HepG2 (cell line): ENCODE measurements around the gene ARHGAP45. TPM values are rescaled to one million over a fixed set of nuclear protein-coding genes. Genes with fewer than 3 reads are reported as not detected.
A peak's percentile ranks its signal among the peaks of the same experiment; 100 is the strongest.

Experiments used
- ATAC-seq: fragments of 200-7000 bp; cut with Tn5 transposase; 3 replicates; pipeline ENCODE4 v1.9.1; 2020; ENCODE audit warnings: mild to moderate bottlenecking, moderate library complexity
- BruUV-seq: library from RNA; stranded (reverse); fragments of 400-500 nt; replicated peaks from 2 replicates; lab custom pipeline; 2021; lab: Mats Ljungman, UMichigan
- CTCF ChIA-PET: fragments of 300-600 bp; formaldehyde crosslinking; extraction: SDS; loops from one replicate; lab custom pipeline; 2021; ENCODE audit warnings: low total read pairs, inconsistent platforms, low intra/inter-chr PET ratio; lab: Yijun Ruan, JAX
- POLR2A ChIA-PET: fragments of 350-600 bp; sonication (Branson Sonifier 250); formaldehyde crosslinking; loops from one replicate; lab custom pipeline; 2020; ENCODE audit warnings: antibody characterized with exemption, inconsistent platforms; lab: Yijun Ruan, JAX
- DNase-seq: peaks from one replicate; pipeline ENCODE4 v3.0.0-alpha.2; 2015; ENCODE audit warnings: low spot score
- FAIRE-seq: peaks from 3 replicates; lab custom pipeline; 2011; peaks lifted over from hg19 to GRCh38; lab: Jason Lieb, UNC
- H2AFZ ChIP-seq: one replicate; pipeline ENCODE4 v1.6.1; 2011; ENCODE audit warnings: low read length, inconsistent platforms
- H3K27ac ChIP-seq: fragments of 300-600 bp; 3 replicates; pipeline ENCODE4 v1.8.0; 2011; ENCODE audit warnings: mixed run types, mild to moderate bottlenecking, mixed read lengths, low read length, inconsistent platforms; ENCODE audit not compliant: insufficient read depth; ENCODE audit errors: extremely low read length
- H3K27me3 ChIP-seq, 2 experiments: fragments of 200-600 bp in 1 of 2; 2 replicates in 1 of 2; 3 replicates in 1 of 2; pipeline versions ENCODE4 v1.6.0 to v1.8.0; 2011; ENCODE audit warnings: low read length in 2 of 2, mild to moderate bottlenecking in 2 of 2, moderate library complexity in 2 of 2, inconsistent platforms in 1 of 2; ENCODE audit not compliant: insufficient read depth in 2 of 2, control insufficient read depth in 1 of 2
- H3K36me3 ChIP-seq, 2 experiments: fragments of 200-600 bp in 1 of 2; replicated peaks in 1 of 2; 2 replicates in 1 of 2; 3 replicates in 1 of 2; pipeline versions ENCODE4 v1.5.1 to v1.8.0; 2011; ENCODE audit warnings: low read length in 2 of 2, inconsistent platforms in 1 of 2; ENCODE audit not compliant: insufficient read depth in 2 of 2, control insufficient read depth in 1 of 2
- H3K4me1 ChIP-seq: 2 replicates; pipeline ENCODE4 v1.5.1; 2012; ENCODE audit warnings: low read length, inconsistent platforms; ENCODE audit not compliant: insufficient read depth
- H3K4me2 ChIP-seq: 2 replicates; pipeline ENCODE4 v1.6.0; 2011; ENCODE audit warnings: low read depth, low read length, inconsistent platforms
- H3K4me3 ChIP-seq, 3 experiments: fragments of 200-600 bp in 1 of 3; sonication (generic), shearing (Covaris generic) in 1 of 3; replicated peaks in 1 of 3; 2 replicates each; pipeline ENCODE4 v1.5.1; 2011 to 2016; ENCODE audit warnings: low read length in 3 of 3, inconsistent platforms in 2 of 3, low read depth in 2 of 3, mild to moderate bottlenecking in 2 of 3, control low read depth in 1 of 3, mixed read lengths in 1 of 3; ENCODE audit not compliant: insufficient read depth in 1 of 3
- H3K79me2 ChIP-seq: one replicate; pipeline ENCODE4 v1.6.1; 2011; ENCODE audit warnings: low read length, inconsistent platforms; ENCODE audit not compliant: insufficient read depth
- H3K9ac ChIP-seq: 2 replicates; pipeline ENCODE4 v1.6.0; 2011; ENCODE audit warnings: mild to moderate bottlenecking, low read depth, low read length, inconsistent platforms; ENCODE audit not compliant: insufficient read depth
- H3K9me3 ChIP-seq: 2 replicates; pipeline ENCODE4 v1.5.1; 2012; ENCODE audit warnings: mild to moderate bottlenecking, low read length
- H4K20me1 ChIP-seq: 2 replicates; pipeline ENCODE4 v1.6.0; 2011; ENCODE audit warnings: inconsistent platforms, mild to moderate bottlenecking, low read length, moderate library complexity; ENCODE audit not compliant: insufficient read depth
- GABPB1 ChIP-seq: IDR thresholded peaks from 2 replicates; pipeline ENCODE4 v1.6.1; 2016; ENCODE audit warnings: mild to moderate bottlenecking, missing genetic modification reagents, moderate library complexity, missing compliant biosample characterization
- HIC2 ChIP-seq: sonication (generic); formaldehyde crosslinking; IDR thresholded peaks from 2 replicates; pipeline ENCODE4 v1.9.0; 2022; ENCODE audit warnings: low read depth, missing genetic modification reagents
- KLF13 ChIP-seq: sonication (generic); formaldehyde crosslinking; IDR thresholded peaks from 2 replicates; pipeline ENCODE4 v1.4.0; 2020; ENCODE audit warnings: mild to moderate bottlenecking, missing genetic modification reagents
- PCBP2 ChIP-seq: fragments of 200-400 bp; formaldehyde crosslinking; optimal IDR thresholded peaks from 2 replicates; pipeline ENCODE3; 2018; ENCODE audit warnings: low read length, low read depth; ENCODE audit not compliant: poor library complexity, severe bottlenecking
- RORA ChIP-seq: sonication (generic); formaldehyde crosslinking; IDR thresholded peaks from 2 replicates; pipeline ENCODE4 v1.5.0; 2020; ENCODE audit warnings: mild to moderate bottlenecking, missing genetic modification reagents, moderate library complexity
- SMARCE1 ChIP-seq: fragments of 450-650 bp; IDR thresholded peaks from 2 replicates; pipeline ENCODE4 v1.6.1; 2017; ENCODE audit warnings: borderline replicate concordance
- SNAPC2 ChIP-seq: sonication (generic); formaldehyde crosslinking; IDR thresholded peaks from 2 replicates; pipeline ENCODE4 v1.8.1; 2022; ENCODE audit warnings: mild to moderate bottlenecking, missing genetic modification reagents
- WIZ ChIP-seq: sonication (generic); formaldehyde crosslinking; IDR thresholded peaks from 2 replicates; pipeline ENCODE4 v1.5.1; 2020; ENCODE audit warnings: mild to moderate bottlenecking, missing genetic modification reagents
- YEATS4 ChIP-seq: sonication (generic); formaldehyde crosslinking; IDR thresholded peaks from 2 replicates; pipeline ENCODE4 v1.4.0; 2020; ENCODE audit warnings: missing genetic modification reagents, borderline replicate concordance
- ZFP90 ChIP-seq: sonication (generic); formaldehyde crosslinking; IDR thresholded peaks from 2 replicates; pipeline ENCODE4 v1.8.0; 2022; ENCODE audit warnings: missing genetic modification reagents, mild to moderate bottlenecking, inconsistent platforms, borderline replicate concordance
- ZMAT3 ChIP-seq: sonication (generic); formaldehyde crosslinking; conservative IDR thresholded peaks from 2 replicates; pipeline ENCODE4 v1.7.0; 2021; ENCODE audit warnings: missing genetic modification reagents
- ZNF10 ChIP-seq: sonication (generic); formaldehyde crosslinking; IDR thresholded peaks from 2 replicates; pipeline ENCODE4 v1.4.0; 2020; ENCODE audit warnings: mild to moderate bottlenecking, low read depth, missing genetic modification reagents, borderline replicate concordance
- ZNF235 ChIP-seq: sonication (generic); formaldehyde crosslinking; IDR thresholded peaks from 2 replicates; pipeline ENCODE4 v1.8.1; 2023; ENCODE audit warnings: mild to moderate bottlenecking, missing genetic modification reagents, borderline replicate concordance
- ZNF468 ChIP-seq: sonication (generic); formaldehyde crosslinking; IDR thresholded peaks from 2 replicates; pipeline ENCODE4 v1.8.0; 2022; ENCODE audit warnings: mild to moderate bottlenecking, moderate library complexity, missing genetic modification reagents
- ZNF782 ChIP-seq: sonication (generic); formaldehyde crosslinking; IDR thresholded peaks from 2 replicates; pipeline ENCODE4 v1.4.0; 2020; ENCODE audit warnings: missing genetic modification reagents, mild to moderate bottlenecking, borderline replicate concordance
- WGBS: methylation state at CpG from one replicate; pipeline ENCODE4 v1.1.6; 2017; ENCODE audit warnings: low lambda C conversion rate; 5-methylcytosine and 5-hydroxymethylcytosine counted together
- in situ Hi-C: cut with HindIII; loops from 2 replicates; pipeline ENCODE4 v1.10.0; 2017; ENCODE audit warnings: low pct_unique_long_range_greater_than_20kb; ENCODE audit not compliant: extremely low pct_ligation_motif_present
- intact Hi-C: fragments of 100-400 bp; cut with micrococcal nuclease; formaldehyde crosslinking; loops from one replicate; pipeline ENCODE4 v1.10.0; 2022; ENCODE audit not compliant: unreplicated experiment
- polyA plus RNA-seq, 8 experiments: library from polyadenylated mRNA; depleted of rRNA in 3 of 8; stranded (reverse) in 7 of 8; unstranded in 1 of 8; fragments of >200 nt; fragmentation: Illumina TruSeq in 4 of 8; extraction: Trizol in 4 of 8; gene quantifications; 2 replicates each; pipeline versions ENCODE4 v1.2.1 to v1.2.3, GENCODE V29; 2011 to 2016; ENCODE audit warnings: low read depth in 4 of 8, missing spikeins in 1 of 8, mixed read lengths in 1 of 8; ENCODE audit not compliant: insufficient read depth in 1 of 8
- total RNA-seq, 5 experiments: library from RNA; depleted of rRNA; stranded (reverse); fragments of >200 nt; fragmentation: Illumina TruSeq; extraction: Trizol; gene quantifications; 2 replicates each; pipeline ENCODE4 v1.2.3, GENCODE V29; 2016; ENCODE audit warnings: low read depth in 1 of 5

The ARHGAP45 gene
- total and polyA plus RNA-seq, 2 of the 13 experiments (the other 11 are each of a cell fraction or from before 2014, with no cell fraction given) = 0.84 to 32.0 TPM

GRCh38 chr19:1093811-1094553, 27.0 kb downstream of the ARHGAP45 start (continued):
- no peak for TF ChIP-seq KLF13 (CRISPR knock-in tag)
- TF ChIP-seq PCBP2 = no peak
- no peak for TF ChIP-seq ZNF10 (CRISPR knock-in tag)
- TF ChIP-seq GABPB1 (CRISPR knock-in tag) = peak; percentile 84
- peak; percentile 40; the same call in 1 of the 2 replicates for TF ChIP-seq YEATS4 (CRISPR knock-in tag)
- peak; percentile 46; the same call in 1 of the 2 replicates for TF ChIP-seq ZFP90 (CRISPR knock-in tag)
- TF ChIP-seq ZMAT3 = 0 out of 2 replicates have a peak, but pooled peaks have one; percentile 29
- TF ChIP-seq SMARCE1 = no peak
- TF ChIP-seq, all 625 proteins: peak for 57

- Histone ChIP-seq H3K4me1 (peaks cover 49% of the 10 kb centered on the region), H3K4me2 (peak overlapping the region; percentile 89), H3K4me3 (peak overlapping the region; percentile 91 to 99 (median 97))
- peak; percentile 38; the same call in 1 of the 2 replicates for TF ChIP-seq WIZ (CRISPR knock-in tag)
- no peak for TF ChIP-seq SNAPC2
- 0 out of 2 replicates have a peak, but pooled peaks have one; percentile 2 for TF ChIP-seq HIC2 (CRISPR knock-in tag)
- TF ChIP-seq RORA (CRISPR knock-in tag) = no peak
- TF ChIP-seq ZNF782 = peak; percentile 27; the same call in 1 of the 2 replicates
- TF ChIP-seq ZNF468 (CRISPR knock-in tag) = 0 out of 2 replicates have a peak, but pooled peaks have one; percentile 32
- no peak for TF ChIP-seq ZNF235 (CRISPR knock-in tag)
- TF ChIP-seq, all 625 proteins: peak for 4
- no peaks in the 10 kb centered on the region; a peak in 1 of 5 replicates for H3K27me3 ChIP-seq
- BruUV-seq = TSS peak; percentile 58
- peak overlapping the region; percentile 57 for H3K27ac ChIP-seq
- ATAC-seq (no peak), FAIRE-seq (no peak), DNase-seq (no peak)
- no peaks in the 10 kb centered on the region for H3K9me3 ChIP-seq
- H2AFZ ChIP-seq = no peak overlapping the region
- H3K36me3 ChIP-seq = peaks cover 9 to 22% of the 10 kb centered on the region in 2 experiments
- POLR2A ChIA-PET = interaction anchor here (1.1 to 2.6 kb wide), 7 partner anchors 8 to 68 kb away, joined by 3 to 9 read pairs (median 4); partner anchors contain the start of gene CNN2
- 0% methylated on average over 3 of the region's 19 CpGs for whole genome bisulfite sequencing
- CTCF ChIA-PET = no interaction called here
- in situ Hi-C loops = no loop called here
- H3K79me2 ChIP-seq = peaks cover 30% of the 10 kb centered on the region
- H4K20me1 ChIP-seq = peaks cover 16% of the 10 kb centered on the region
- peak overlapping the region; percentile 92 for H3K9ac ChIP-seq
- intact Hi-C loops = no loop called here
These were observed 27.6 kb downstream of the ARHGAP45 start for GRCh38 chr19:1094655-1094977.
